ENCODE results near the gene FLNB.
"Not testable (repeated sequence)": the region's sequence is repeated elsewhere in the genome, so short reads cannot be mapped to it uniquely, and the experiment has no call there.

The FLNB gene

GRCh38 chr3:58052373-58053273 is 44.4 kb downstream of the FLNB start:
- TF ChIP-seq GATA1 (IDR thresholded peaks at IDR 0.05; ENCODE audit: low read depth, low read length), result no peak
- no peak for TF ChIP-seq POLR2A (IDR thresholded peaks at IDR 0.05; ENCODE audit: low read length)
- peak; percentile 87 for DNase-seq

- TF ChIP-seq GATA1 (IDR thresholded peaks at IDR 0.05; ENCODE audit: low read depth, low read length) (no peak), POLR2A (IDR thresholded peaks at IDR 0.05; ENCODE audit: low read length) (no peak)
- DNase-seq, result no peak
Observed at GRCh38 chr3:58054652-58055051, 46.4 kb downstream of the FLNB start.

- DNase-seq, result no peak
- no peak for TF ChIP-seq GATA1 (IDR thresholded peaks at IDR 0.05; ENCODE audit: low read depth, low read length)
Observed at GRCh38 chr3:58055314-58055713, 47.1 kb downstream of the FLNB start.

GRCh38 chr3:58055891-58056290 is 47.7 kb downstream of the FLNB start:
- DNase-seq, result not testable (repeated sequence)

GRCh38 chr3:58058361-58059263 is 50.4 kb downstream of the FLNB start:
- no peak for TF ChIP-seq POLR2A (IDR thresholded peaks at IDR 0.05; ENCODE audit: low read length)
- TF ChIP-seq GATA1 (IDR thresholded peaks at IDR 0.05; ENCODE audit: low read depth, low read length), result no peak
- no peak for DNase-seq

- peak; percentile 87 to 93 for DNase-seq
- TF ChIP-seq GATA1 (IDR thresholded peaks at IDR 0.05; ENCODE audit: low read depth, low read length), result no peak
- TF ChIP-seq POLR2A (IDR thresholded peaks at IDR 0.05; ENCODE audit: low read length), result peak; percentile 23
Observed at GRCh38 chr3:58059349-58060321, 51.4 kb downstream of the FLNB start.

GRCh38 chr3:58062472-58062871 is 54.2 kb downstream of the FLNB start:
- TF ChIP-seq GATA1 (IDR thresholded peaks at IDR 0.05; ENCODE audit: low read depth, low read length) (no peak), POLR2A (IDR thresholded peaks at IDR 0.05; ENCODE audit: low read length) (no peak)
- peak in 1 of 2 experiments; percentile 26 for DNase-seq

GRCh38 chr3:58063022-58063815 is 55.0 kb downstream of the FLNB start:
- TF ChIP-seq GATA1 (IDR thresholded peaks at IDR 0.05; ENCODE audit: low read depth, low read length) (no peak), POLR2A (IDR thresholded peaks at IDR 0.05; ENCODE audit: low read length) (no peak)

GRCh38 chr3:58064923-58065638 is 56.9 kb downstream of the FLNB start:
- DNase-seq, result no peak
- TF ChIP-seq POLR2A (IDR thresholded peaks at IDR 0.05; ENCODE audit: low read length) (no peak), GATA1 (IDR thresholded peaks at IDR 0.05; ENCODE audit: low read depth, low read length) (no peak)

More at GRCh38 chr3:58063022-58063815, 55.0 kb downstream of the FLNB start:
- peak; percentile 28 to 52 for DNase-seq

- no peak for DNase-seq
- no peak for TF ChIP-seq GATA1 (IDR thresholded peaks at IDR 0.05; ENCODE audit: low read depth, low read length)
- TF ChIP-seq POLR2A (IDR thresholded peaks at IDR 0.05; ENCODE audit: low read length), result no peak
Observed at GRCh38 chr3:58065700-58066167, 57.5 kb downstream of the FLNB start.

- TF ChIP-seq GATA1 (IDR thresholded peaks at IDR 0.05; ENCODE audit: low read depth, low read length) (no peak), POLR2A (IDR thresholded peaks at IDR 0.05; ENCODE audit: low read length) (no peak)
- DNase-seq, result no peak
Observed at GRCh38 chr3:58066842-58067241, 58.6 kb downstream of the FLNB start.
